Globus pallidus (tissue), 1 donor: ENCODE data around the gene PRDM16.
A peak's percentile ranks its signal among the peaks of the same experiment; 100 is the strongest.

ENCODE experiments used
- DNase-seq: peaks from one replicate; pipeline ENCODE4 v3.0.0-alpha.2; 2015; ENCODE audit warnings: low spot score

The PRDM16 gene

DNA sequence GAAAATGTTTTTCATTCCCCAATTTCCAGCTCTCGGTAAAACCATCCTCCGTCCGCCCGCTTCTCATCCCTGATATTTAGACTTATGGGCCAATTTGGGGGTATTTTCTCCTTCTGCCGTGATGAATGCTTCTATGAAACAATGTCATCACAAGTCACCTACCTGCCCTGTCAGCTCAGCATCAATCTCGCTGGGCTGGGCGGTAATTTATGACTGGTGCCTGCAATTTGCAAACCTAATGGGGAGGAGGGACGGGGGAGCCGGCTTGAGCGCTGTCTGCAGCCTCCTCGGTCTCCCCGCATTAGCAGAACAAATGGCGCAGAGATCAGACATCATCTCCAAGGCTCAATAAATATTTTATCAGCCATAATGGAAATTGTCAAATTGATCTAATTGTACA lies 72.1 kb downstream of the PRDM16 start:
- DNase-seq: no peak

DNA sequence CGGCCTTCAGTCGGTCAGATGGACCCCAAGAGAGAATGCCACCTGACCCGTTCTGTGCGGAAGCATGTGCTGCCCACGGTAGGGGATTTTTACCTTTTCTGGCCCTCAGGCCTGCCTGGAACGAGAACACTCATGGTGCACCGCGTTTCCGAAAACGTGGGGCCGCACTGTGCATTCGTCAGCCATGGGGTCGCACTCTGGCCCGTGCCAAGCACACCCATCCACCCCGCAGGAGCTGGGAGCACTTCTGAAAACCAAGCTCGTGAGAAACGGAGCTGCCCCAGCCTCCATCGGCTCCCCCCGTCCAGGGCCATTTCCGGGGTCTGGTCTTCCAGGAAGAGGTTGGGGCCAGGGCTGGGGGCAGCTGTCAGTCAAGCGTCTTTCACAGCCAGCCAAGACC lies 72.8 kb downstream of the PRDM16 start:
- no peak for DNase-seq

DNA sequence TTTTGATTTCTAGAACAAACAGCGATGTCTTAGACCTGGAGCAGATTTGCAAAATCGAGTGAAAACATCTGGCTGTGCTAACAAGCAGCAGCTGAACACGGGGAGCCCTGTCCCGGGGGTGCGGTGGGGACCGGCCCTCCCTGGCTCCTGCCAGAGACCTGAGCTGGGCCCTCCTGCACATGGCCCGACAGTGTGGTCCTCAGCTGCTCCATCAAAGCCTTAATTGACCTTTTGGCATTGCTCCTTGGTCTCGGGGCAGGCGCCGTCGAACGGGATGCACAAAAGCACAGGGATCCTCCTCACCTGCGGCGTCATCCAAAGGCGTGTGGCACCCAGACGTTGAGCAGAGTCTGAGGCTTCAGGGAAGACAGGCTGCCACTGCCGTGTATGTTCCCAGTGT lies 73.2 kb downstream of the PRDM16 start:
- no peak for DNase-seq

- DNase-seq: no peak
These were observed 73.7 kb downstream of the PRDM16 start for GRCh38 chr1:3142751-3143150.

DNA sequence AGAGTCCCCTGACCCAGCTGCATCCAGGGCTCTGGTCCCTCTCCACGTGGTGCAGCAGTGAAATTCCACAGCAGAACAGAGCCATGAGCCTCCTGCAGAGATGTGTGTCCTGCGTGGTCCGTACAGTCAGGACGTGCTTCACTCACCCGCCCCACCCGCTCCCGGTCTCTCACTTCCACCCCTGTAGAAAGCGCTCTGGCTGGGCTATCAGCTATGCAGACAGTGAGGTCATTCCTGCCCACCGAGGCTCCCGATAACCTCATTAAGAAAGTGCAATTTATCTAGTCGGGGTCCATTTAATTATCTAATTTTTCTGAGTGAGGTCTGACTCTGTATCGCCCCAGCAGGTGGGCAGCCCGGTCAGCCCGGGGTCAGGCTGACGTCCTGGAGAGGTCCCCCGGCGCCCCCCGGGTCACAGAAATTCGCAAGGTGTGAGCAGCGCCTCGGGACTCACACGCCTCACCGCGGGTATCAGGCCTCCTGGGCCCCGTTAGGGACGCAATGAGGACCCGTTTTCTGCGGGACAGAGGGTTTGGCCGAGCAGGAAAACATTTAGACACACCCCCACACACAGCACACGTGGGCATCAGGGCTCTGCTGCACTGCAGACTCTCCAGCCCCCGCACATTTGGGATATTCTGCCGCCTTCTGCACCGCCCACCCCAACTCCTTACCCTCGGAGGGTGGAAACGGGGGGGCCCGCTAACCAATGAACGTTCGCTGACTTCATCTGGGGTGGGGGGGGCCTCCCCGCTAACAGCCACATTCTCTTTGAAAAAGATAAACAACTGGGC lies 76.7 kb downstream of the PRDM16 start:
- DNase-seq: no peak

- no peak for DNase-seq
These were observed 77.5 kb downstream of the PRDM16 start for GRCh38 chr1:3146458-3146857.

DNA sequence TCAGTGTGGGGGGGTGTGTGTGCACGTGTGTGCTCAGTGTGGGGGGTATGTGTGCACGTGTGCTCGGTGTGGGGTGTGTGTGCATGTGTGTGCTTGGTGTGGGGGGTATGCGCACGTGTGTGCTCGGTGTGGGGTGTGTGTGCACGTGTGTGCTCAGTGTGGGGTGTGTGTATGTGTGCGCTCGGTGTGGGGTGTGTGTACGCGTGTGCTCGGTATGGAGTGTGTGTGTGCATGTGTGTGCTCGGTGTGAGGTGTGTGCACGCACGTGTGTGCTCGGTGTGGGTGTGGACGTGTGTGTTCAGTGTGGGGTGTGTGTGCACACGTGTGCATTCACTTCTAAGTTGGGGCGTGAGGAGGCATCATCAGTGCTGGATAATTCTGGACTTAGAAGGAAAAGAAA lies 77.9 kb downstream of the PRDM16 start:
- no peak for DNase-seq

DNA sequence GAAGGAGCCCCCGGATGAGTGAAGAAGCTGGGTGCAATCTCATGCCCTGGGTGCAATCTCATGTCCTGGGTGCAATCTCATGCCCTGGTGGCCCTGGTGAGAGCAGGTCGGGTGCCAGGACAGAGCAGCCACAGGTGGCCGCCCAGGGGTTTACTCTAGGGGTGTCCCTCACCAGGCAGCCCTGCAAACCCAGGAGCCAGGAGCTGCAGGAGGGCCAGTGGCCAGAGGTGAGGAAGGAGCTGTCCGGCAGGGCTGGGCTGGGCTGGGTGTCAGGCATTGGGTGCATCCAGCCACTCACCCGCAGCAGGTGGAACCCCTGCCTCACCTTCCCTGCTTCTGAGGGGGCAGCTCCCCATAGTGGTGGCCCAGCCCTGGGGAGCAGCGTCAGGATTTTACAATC lies 79.2 kb downstream of the PRDM16 start:
- DNase-seq: no peak

- no peak for DNase-seq
These were observed 80.3 kb downstream of the PRDM16 start for GRCh38 chr1:3149277-3149676.

GRCh38 chr1:3151456-3151855 lies 82.5 kb downstream of the PRDM16 start:
- DNase-seq: no peak

DNA sequence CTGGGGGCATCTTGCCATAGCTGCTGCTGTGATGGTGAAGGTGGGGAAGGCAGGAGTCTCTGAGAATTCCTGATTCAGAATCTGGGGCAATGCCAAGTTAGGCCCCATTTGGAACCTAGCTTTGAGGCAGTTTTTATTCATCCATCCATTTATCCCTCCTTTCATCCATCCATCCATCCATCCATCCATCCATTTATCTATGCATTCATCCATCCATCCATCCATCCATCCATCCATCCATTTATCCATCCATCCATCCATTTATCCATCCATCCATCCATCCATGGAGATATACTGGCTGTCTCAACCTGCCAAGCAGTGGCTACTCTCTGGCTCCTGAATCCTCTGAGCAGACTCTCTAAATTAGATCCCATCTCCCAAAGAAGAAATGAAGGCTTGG lies 83.1 kb downstream of the PRDM16 start:
- DNase-seq: no peak

- no peak for DNase-seq
These were observed 84.2 kb downstream of the PRDM16 start for GRCh38 chr1:3153197-3153596.

GRCh38 chr1:3153902-3154795 lies 85.1 kb downstream of the PRDM16 start:
- DNase-seq: no peak

- DNase-seq: no peak
These were observed 86.3 kb downstream of the PRDM16 start for GRCh38 chr1:3155056-3155925.

GRCh38 chr1:3155926-3156220 lies 86.9 kb downstream of the PRDM16 start:
- no peak for DNase-seq

- no peak for DNase-seq
These were observed 87.9 kb downstream of the PRDM16 start for GRCh38 chr1:3156936-3157335.

DNA sequence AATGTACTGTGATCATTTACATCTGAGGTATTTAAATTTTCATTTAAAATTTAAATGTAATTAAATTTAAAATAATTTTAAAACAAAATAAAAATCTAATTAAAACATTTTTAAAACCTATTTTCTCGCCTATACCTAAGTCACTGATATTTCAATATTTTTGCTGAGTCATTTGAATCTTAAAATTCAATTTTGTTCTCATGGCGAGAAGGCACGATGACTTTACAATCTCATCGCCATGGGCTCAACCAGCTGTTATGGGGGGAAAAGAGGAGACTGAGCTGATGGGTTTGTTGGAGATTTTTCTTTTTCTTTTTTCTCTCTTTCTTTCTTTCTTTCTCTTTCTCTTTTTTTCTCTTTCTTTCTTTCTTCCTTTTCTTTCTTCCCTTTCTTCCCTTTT lies 89.3 kb downstream of the PRDM16 start:
- DNase-seq: no peak

DNA sequence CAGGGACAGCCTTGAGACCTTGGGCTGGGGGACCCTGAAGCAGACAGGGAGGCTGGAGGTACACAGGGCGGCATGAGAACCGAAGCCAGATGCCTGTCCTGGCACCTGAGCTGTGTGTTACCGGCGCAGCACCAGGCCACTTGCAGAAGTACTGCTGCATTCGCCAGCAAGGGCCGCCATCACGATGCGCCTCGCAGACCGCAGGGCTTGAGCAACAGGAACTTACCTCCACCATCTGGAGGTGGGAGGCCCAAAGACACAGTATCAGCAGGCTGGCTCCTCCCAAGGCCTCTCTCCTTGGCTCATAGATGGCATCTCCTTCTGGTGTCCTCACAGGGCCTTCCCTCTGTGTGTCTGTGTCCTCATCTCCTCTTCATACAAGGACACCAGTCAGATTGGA lies 90.1 kb downstream of the PRDM16 start:
- no peak for DNase-seq

DNA sequence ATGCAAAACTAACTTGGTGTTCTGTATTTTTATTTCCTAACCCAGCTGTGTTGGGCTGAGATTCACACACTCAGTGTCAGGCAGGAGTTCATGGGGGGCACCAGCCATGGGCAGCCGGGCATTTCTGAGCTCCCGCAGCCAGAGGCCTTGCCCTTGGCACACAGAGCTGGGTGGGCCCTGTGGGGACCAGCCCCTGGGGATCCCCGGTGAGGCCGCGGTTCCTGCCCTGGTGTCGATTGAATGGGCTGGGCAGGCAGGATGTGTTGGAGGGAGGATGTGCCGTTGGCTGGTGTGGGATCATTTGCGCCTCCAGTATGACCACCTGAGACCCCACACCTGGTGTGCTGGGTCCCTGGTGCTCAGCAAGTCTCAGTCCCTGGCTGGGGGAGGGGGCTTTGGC lies 91.0 kb downstream of the PRDM16 start:
- no peak for DNase-seq

- no peak for DNase-seq
These were observed 91.7 kb downstream of the PRDM16 start for GRCh38 chr1:3160647-3161145.

- peak; percentile 66 for DNase-seq
These were observed 92.3 kb downstream of the PRDM16 start for GRCh38 chr1:3161176-3161840.
